Cerebellar nuclear complex (tissue), 1 donor: ENCODE results near the gene MYL6.
"Not testable (repeated sequence)": the region's sequence is repeated elsewhere in the genome, so short reads cannot be mapped to it uniquely, and the experiment has no call there.

Experiments
- DNase-seq, 2 experiments: peaks; one replicate each; lab custom pipeline; 2025; lab: John Stamatoyannopoulos, UW

The MYL6 gene

DNA sequence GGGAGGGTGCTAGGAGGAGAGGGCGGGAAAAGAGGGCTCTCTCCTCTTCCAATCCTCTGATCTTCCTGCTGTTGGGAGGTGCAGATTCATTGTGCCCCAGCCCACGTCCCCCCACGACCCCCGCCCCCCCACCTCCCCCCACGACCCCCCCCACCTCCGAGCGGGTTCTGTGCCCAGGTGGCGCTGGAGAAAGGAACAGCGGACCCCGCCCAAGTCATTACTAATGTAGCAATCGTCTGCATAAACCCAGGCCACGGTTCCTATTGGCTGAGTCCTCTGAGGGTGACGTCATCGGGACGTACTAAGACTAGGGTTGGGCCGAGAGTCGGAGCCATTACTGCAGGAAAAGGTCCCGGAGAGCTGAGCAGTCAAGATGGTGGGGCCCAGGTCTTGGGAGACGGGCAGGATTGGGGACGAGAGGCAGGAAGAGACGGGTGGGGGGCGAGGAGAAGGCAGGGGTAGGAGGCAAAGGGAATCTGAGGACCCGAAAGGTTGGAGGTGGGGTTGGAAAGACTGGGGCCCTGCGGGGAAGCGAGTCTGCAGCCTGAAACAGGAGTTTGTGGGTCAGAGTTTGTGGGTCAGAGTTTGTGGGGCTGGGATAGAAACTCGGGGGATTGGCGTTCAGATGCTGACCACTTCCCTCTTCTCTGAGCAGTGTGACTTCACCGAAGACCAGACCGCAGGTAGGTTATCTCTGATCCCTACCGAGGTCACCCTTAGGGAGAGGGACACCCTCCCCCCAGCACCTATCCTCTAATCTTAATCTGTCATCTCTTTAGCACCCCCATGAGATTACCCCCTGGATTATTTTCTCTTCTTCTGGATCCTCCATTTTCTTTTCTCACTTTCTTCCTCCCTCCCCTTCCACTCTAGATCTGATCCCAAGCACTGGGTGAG is at the start of gene MYL6:
Gene MYL6, plus strand, starts transcription at position 331 of the 897 bp plus-strand sequence. Its CDS starts 43 bp downstream, at position 374.
- peak; percentile 89 to 91 for DNase-seq

DNA sequence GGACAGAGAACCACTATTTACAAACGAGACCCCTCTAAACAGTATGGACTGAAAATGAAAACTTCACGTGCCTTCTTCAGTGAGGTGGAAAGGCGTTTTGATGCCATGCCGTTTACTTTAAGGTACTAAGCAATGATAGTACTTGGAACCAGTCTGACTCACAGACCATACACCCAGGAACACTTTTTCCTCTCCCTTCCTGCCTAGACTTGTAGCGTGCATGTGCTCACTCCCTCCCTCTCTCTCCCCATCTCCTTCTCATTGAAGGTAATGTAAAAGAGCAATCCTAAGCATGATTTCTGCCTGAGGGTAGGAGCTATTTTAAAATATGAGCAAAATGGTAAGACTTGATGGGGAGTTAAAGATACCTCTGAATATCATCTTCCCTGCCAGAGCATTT is 47.6 kb upstream of the MYL6 start:
- no peak for DNase-seq

DNA sequence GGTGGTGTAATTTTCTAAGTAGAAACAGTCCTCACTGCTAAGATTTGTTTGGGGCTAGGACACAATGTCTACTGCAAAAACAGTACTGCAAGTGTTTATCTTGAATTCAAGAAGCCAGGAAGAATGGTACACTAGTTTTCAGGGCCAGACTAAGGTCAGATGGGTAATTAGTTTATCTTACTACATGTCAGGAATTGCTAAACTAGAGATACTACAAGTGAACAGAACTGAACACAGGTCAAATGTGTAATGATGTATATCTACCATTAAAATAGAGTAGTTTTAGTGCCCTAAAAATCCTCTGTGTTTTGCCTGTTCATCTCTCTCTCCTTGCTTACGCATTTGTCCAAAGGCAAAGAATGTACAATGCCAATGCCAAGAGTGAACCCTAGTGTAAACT is 44.1 kb upstream of the MYL6 start:
- no peak for DNase-seq

DNA sequence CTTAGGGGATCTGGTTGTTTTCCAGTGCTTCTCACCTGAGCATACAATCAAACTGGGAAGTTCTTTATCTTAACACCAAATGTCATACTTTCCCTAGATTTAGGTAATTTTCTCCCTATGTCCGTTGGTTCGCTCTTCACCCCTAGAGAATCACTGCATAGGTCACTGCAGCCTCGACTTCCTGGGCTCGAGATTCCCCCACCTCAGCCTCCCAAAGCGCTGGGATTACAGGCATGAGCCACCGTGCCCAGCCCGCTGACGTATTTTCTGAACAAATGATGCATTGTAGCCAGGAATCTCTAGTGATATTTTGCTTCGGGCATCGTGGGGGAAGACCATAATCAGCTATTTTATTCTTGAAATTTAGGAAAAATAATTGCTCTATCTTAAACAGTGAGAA is 42.8 kb upstream of the MYL6 start:
- DNase-seq, result no peak

DNA sequence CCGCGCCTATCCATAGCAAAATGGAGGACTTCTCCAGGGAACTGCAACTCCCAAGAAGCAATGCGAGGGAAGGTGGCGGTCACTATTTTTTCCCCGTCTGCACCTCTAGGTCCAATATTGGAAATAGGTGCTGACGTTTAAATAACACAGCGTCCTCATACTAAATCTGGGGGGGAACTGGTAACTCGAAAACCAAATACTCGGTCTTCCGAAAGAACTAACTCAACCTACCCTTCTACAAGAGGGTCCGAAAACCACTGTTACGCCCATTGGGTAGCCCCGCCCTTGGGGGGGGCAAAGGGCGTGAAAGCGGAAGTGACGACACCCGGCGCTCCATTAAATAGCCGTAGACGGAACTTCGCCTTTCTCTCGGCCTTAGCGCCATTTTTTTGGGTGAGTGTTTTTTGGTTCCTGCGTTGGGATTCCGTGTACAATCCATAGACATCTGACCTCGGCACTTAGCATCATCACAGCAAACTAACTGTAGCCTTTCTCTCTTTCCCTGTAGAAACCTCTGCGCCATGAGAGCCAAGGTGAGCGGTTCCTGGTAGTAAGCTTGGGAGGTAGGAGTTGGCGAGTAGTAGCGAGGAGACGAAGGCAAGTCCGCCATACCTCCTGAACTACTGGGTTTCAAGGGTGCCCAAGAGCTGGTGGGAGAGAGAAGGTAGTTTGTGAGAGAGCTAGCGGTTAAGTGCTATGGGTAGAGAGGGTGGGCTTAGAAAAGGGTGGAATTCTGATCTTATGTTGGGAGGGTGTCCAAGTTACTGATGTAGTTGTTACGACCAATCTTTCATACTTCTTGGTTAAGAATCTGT is 41.7 kb upstream of the MYL6 start, which contains the start of gene RPL41:
Gene RPL41, plus strand, starts transcription at position 367 of the 815 bp plus-strand sequence.
- peak in 1 of 2 experiments; percentile 88 for DNase-seq

DNA sequence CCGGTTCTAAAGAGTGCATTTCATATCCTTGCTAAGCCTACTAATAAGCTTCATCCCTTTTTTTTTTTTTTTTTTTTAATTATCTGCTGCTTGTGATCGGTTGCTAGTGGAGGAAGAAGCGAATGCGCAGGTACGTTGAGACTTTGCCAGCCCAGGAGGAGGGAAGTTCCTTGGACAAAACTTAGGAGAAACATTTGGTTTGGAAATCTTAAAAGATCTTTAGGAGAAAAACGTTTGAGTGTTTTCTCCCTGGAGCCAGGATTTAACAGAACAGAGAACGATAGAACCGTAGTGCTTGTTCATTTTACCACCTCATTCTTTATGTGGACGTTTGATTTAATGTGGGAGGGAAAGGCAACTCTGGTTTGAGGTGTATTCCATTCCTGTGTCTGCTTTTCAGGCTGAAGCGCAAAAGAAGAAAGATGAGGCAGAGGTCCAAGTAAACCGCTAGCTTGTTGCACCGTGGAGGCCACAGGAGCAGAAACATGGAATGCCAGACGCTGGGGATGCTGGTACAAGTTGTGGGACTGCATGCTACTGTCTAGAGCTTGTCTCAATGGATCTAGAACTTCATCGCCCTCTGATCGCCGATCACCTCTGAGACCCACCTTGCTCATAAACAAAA is 41.0 kb upstream of the MYL6 start:
- DNase-seq, result not testable (repeated sequence)

DNA sequence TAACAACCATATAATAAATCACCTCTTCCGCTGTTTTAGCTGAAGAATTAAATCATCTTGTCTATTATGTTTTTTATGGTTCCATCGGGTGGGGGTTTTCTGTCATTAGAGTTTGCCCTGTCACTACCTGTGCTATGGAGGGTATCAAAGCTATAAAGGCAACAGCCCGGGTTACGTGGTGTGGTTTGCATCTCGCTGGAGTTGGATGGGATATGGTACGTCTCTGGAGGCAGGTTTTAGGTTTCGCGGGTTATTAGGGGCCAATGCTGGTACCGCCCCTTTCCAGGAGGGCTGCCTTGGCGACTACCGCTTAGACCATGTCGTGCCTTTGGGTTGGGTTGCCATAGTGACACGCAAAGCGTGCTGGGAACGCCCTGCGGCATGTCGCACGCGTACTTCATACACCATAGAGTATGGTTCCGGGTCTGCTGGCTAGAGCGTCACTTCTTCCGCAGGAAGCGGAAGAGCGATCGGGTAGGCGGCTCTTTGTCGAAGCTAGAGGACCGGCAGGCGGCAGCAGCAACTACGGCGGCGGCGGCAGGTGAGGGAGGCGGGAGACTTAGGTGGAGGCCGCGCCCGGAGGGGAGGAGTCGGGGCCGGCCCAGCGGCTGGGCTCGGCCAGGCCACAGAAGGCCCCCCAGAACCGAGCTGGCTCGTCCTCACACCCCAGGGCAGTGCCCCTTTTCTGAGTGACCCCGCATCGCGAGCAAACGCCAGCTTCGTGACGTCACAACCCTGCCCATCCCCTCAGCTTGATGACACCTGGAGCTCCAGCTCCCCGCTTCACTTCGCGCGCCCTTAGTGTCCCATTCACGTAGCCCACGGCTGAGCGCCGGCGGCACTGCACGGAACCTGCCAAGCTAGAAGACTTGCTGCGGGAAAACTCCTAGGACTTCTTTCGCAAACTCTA is 40.1 kb upstream of the MYL6 start, which contains the start of gene ZC3H10:
Gene ZC3H10, plus strand, starts transcription at position 489 of the 910 bp plus-strand sequence. CDS start 2,297 bp downstream, outside the sequence.
- peak; percentile 78 to 85 for DNase-seq

DNA sequence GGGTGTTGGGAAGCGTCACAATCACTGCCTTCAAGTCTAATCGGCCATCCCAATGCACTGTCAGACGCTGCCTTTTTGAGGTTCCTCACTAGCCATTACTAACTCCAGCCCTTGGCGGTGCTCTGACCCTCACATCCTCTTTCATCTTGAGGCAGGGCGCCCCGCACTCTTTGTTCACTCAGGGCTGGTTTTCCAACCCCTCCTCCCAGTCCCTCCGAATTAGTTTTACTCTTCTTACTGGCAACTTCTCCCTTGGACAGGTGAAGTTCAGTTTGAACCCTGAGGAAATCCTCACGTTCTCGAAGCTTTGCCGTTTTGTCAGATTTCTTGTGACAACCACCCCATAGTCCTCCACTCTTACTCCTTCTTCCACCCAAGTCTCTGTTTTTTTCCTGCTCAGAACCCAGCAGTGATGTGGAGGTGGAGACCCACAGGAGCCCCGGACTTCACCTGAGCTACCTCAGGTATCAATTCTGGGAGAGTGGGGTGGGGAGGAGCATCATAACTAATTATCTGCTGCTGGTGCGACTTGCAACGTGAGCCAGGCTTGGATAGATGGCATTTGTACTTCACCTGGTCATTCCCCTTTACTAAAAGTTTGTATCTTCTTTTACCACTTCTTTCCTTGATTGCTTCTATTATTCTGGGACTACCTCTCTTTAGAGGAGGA is 39.3 kb upstream of the MYL6 start:
- no peak for DNase-seq

DNA sequence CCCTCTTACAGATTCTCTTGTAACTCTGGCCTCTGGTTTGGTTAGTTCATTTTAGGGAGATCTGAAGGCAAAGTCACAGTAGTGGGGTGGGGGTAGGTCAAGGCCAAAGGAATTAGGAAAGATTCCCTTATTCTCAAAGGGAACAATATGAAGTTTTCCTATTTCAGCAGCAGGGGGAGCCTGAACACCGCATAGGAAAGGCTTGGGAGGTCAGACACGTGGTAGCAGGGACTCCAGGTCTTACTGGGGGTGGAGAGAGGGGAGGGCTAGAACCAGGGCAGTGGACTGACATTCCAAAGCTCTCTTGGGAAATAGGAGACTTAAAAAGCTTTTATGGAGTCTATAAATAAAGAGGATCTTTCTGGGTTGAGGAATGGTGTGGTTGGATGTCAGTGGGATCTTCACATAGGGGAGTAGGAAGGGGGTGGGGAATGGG is 38.8 kb upstream of the MYL6 start:
- DNase-seq, result peak in 1 of 2 experiments; percentile 28

DNA sequence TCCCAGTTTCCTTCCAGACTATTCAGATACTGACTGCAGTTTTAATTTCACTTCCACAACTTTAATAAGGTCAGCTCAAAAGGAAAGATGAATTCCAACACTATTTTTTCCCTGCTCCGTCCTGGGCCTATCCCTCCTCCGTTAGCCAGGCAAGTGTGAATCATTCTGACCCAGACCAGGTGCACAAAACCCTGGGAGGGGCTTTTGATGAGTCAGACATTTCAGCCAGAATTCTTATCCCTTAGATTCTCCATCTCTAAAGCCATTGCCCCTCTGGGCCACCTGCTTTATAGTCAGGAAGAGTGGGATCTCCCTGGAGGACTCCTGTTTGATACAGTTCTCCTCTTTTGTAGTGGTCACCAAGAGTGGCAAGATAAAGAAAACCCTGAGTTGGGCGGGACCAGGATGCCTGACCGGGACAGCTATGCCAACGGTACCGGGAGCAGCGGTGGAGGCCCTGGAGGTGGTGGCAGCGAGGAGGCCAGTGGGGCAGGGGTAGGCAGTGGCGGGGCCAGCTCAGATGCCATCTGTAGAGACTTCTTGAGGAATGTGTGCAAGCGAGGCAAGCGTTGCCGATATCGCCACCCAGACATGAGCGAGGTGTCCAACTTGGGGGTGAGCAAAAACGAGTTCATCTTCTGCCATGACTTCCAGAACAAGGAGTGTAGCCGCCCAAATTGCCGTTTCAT is 37.9 kb upstream of the MYL6 start:
- no peak for DNase-seq

DNA sequence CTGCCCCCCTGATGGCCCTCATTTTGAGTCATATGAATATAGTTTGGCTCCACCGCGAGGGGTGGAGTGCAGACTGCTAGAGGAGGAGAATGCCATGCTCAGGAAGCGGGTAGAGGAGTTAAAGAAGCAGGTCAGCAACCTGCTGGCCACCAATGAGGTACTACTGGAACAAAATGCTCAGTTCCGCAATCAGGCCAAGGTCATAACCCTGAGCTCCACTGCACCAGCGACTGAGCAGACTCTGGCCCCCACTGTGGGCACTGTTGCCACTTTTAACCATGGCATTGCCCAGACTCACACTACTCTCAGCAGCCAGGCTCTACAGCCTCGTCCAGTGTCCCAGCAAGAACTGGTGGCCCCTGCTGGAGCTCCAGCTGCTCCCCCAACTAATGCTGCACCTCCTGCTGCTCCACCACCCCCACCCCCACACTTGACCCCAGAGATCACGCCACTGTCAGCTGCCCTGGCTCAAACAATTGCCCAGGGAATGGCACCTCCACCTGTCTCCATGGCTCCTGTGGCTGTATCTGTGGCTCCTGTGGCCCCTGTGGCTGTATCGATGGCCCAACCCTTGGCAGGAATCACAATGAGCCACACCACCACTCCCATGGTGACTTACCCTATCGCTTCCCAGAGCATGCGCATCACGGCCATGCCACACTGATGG is 36.8 kb upstream of the MYL6 start:
- no peak for DNase-seq

DNA sequence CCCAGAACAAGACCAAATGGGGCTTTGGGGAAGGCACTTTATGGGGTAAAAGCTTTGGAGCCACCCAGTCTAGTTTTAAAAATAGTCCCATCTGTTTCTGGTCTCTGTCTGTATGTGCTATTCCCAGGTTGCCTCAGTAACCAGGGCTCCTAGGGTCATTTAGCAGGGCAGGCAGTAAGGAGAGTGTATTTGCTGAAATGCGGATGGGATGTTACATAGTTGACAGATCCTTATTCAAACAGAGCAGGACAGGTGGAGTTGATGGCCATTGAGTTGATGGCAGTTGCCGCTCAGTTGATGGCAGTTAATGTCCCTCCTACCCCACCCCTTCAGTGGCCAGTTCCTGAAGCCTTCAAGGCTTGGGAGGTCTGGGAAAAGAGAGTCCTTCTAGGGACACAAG is 35.5 kb upstream of the MYL6 start:
- DNase-seq, result no peak

DNA sequence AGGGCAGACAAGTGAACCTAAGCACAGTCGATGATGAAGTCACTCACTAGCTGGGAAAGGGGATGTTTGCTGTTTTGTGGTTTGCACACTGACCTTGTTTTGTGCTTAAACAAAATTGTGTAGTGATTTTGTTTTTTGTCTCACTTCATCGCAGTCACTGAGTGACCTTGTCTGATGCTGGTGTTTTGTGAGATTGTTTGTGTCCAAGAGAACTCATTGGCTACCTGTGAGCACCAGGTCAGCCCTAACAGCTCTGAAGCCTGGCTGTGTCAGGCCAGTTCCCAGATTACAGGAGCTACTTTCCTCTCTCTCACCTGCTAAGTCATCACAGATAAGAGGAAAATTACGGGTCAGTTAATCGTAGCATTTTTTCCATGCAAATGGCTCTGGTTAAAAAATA is 34.0 kb upstream of the MYL6 start:
- DNase-seq, result no peak

DNA sequence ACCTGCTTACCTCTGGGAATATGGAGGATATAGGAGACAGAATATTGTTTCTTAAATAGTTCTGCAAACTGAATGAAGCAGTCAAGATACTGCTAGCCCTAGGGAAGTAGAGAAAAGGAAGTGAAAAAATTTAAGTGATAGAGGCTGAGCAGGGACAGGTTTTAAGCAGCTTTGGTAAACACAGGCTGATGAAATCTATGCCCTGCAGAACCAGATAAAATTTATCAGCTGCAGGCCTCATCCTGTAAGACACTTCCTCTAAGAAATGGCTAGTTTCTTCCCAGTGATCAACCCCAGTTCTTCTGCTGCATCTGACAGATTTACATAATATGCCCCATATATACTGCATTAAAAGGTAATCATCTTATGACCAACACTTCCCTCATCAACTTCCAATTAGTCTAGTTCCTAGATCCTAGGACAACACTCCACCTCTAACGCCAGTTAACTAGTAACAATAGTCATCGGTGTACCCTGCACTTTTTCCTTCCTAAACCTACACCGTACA is 31.4 kb upstream of the MYL6 start:
- DNase-seq, result no peak

DNA sequence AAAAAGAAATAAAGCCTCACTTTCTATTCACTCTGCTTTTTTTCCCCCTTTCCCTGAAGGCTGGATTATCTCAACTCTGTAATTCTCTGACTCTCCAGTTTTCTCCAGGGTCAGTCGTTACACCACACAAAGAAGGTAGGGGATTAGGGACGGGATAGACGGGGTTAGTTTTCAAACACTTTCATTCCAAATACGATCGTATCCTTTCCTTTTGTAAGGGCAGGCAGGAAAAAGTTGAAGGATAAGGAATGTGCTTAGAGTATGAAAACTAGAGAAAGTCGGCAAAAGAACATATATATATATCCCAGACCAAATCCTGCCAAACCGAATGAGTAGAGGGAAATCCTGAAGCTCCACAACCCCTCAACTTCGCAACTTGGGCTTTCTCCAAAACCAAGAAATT is 30.7 kb upstream of the MYL6 start:
- DNase-seq, result no peak

DNA sequence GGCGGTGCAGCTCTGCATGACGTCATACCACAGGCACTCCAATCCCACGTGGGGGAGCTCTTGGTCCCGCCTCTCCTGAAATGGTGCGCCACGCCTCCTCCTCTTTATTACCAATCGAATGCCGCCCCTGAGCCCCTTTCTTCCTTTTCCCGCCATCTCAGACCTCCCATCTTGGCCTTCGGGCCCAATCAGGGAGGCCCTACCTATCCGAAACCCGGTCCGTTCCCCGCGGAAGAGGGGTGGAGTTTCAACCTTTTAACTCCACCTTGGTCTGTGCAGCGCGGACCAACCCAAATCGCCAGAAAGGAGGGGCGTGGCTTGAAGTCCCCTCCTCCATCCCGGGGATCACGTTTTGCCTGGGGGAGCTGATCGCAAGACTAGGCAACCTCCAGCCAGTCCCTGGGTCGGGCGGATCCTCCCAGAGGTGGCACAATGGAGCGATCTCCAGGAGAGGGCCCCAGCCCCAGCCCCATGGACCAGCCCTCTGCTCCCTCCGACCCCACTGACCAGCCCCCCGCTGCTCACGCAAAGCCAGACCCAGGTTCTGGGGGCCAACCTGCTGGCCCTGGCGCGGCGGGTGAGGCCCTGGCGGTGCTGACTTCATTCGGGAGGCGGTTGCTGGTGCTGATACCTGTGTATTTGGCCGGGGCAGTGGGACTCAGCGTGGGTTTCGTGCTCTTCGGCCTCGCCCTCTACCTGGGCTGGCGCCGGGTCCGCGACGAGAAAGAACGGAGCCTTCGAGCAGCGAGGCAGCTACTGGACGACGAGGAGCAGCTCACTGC is 30.1 kb upstream of the MYL6 start, which contains the start of gene ESYT1:
Gene ESYT1, plus strand, starts transcription at position 380 of the 782 bp plus-strand sequence. Its CDS starts 53 bp downstream, at position 433.
- peak; percentile 98 to 100 for DNase-seq

DNA sequence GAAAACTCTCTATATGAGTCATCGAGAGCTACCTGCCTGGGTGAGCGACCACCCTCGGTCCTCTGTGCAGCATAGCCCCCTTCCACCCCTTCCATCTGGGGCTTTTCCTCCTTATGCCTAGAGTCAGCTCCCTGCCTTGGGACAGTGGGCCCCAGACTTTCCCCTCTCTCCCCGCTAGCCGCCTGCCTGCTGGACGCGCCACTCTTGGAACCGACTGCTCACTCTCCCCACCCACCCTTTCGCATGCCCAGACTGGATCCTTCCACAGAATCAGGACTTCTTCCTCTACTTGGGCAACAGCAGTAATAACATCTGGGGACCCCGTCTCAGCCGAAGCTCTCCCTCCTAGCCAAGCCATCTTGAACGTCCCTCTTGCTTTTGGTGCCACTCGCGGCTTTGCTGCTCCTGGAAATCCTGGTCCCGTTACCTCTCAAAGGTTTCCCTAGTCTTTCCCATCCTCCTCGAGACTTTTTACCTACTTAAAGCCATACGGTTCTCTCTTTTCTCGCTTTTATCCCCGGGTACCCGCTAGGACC is 29.4 kb upstream of the MYL6 start:
- no peak for DNase-seq
